Myometrial cell (primary cell): Measurements from ENCODE around the gene CUL9. TPM values are rescaled to one million over a fixed set of nuclear protein-coding genes. Genes with fewer than 3 reads are reported as not detected.

Experiments used
- total RNA-seq: library from RNA; depleted of rRNA; stranded (reverse); fragments of >200 nt; gene quantifications from 2 replicates; pipeline ENCODE4 v1.2.3, GENCODE V29; 2015

The CUL9 gene
- 10.7 and 20.2 TPM in 2 replicates for total RNA-seq

GRCh38 chr6:43181942-43182860 lies at the start of gene CUL9:
Gene CUL9 (plus strand): TSS chr6:43182196. CDS start chr6:43184311, 2,115 bp downstream.

GRCh38 chr6:43170931-43171706 lies 10.9 kb upstream of the CUL9 start, which contains the start of gene SRF:
Gene SRF (plus strand): TSS chr6:43171269. CDS start chr6:43171657, 388 bp downstream.

GRCh38 chr6:43228951-43229802 lies 47.2 kb downstream of the CUL9 start, which contains the start of gene DNPH1:
Gene DNPH1 (minus strand): TSS chr6:43229481. CDS start chr6:43229456, 25 bp downstream.

GRCh38 chr6:43242908-43243663 lies 61.1 kb downstream of the CUL9 start, which contains the start of gene TTBK1:
Gene TTBK1 (plus strand): TSS chr6:43243481. CDS start chr6:43246661, 3,180 bp downstream.

Other genes with a start within 250 kb of the CUL9 start
- gene GNMT, start 221.4 kb upstream of the CUL9 start, total RNA-seq = not detected in 2 replicates
- 20.7 and 23.6 TPM in 2 replicates for gene PEX6, start 203.0 kb upstream of the CUL9 start, total RNA-seq
- 60.3 and 85.6 TPM in 2 replicates for gene PPP2R5D, start 197.6 kb upstream of the CUL9 start, total RNA-seq
- 98.9 and 132 TPM in 2 replicates for gene MEA1, start 168.2 kb upstream of the CUL9 start, total RNA-seq
- 78.9 and 89.7 TPM in 2 replicates for gene KLHDC3, start 167.9 kb upstream of the CUL9 start, total RNA-seq
- 132 and 144 TPM in 2 replicates for gene RRP36, start 160.6 kb upstream of the CUL9 start, total RNA-seq
- 49.3 TPM in 2 replicates for gene CUL7, start 128.3 kb upstream of the CUL9 start, total RNA-seq
- 40.9 and 47.0 TPM in 2 replicates for gene MRPL2, start 122.8 kb upstream of the CUL9 start, total RNA-seq
- 10.3 and 21.6 TPM in 2 replicates for gene KLC4, start 122.6 kb upstream of the CUL9 start, total RNA-seq
- 115 and 131 TPM in 2 replicates for gene PTK7, start 105.9 kb upstream of the CUL9 start, total RNA-seq
- gene SRF, start 10.9 kb upstream of the CUL9 start, total RNA-seq = 21.9 and 28.4 TPM in 2 replicates
- 111 and 168 TPM in 2 replicates for gene DNPH1, start 47.3 kb downstream of the CUL9 start, total RNA-seq
- not detected in 2 replicates for gene TTBK1, start 61.3 kb downstream of the CUL9 start, total RNA-seq
- not detected in 2 replicates for gene SLC22A7, start 116.1 kb downstream of the CUL9 start, total RNA-seq
- not detected in 2 replicates for gene CRIP3, start 126.6 kb downstream of the CUL9 start, total RNA-seq
- gene ZNF318, start 187.5 kb downstream of the CUL9 start, total RNA-seq = 6.6 and 7.5 TPM in 2 replicates
- 14.7 and 26.1 TPM in 2 replicates for gene ABCC10, start 245.3 kb downstream of the CUL9 start, total RNA-seq